ENCODE measurements around the gene CD2AP.
"Not testable (repeated sequence)": the region's sequence is repeated elsewhere in the genome, so short reads cannot be mapped to it uniquely, and the experiment has no call there.

Gene CD2AP

GRCh38 chr6:47495954-47496545 is 18.5 kb downstream of the CD2AP start:
- no peak for DNase-seq (ENCODE audit: low read depth in 2 of 2)

- no peak for DNase-seq (ENCODE audit: low read depth in 2 of 2)
Measured at GRCh38 chr6:47496935-47497579, 19.5 kb downstream of the CD2AP start.

GRCh38 chr6:47502920-47503319 is 25.3 kb downstream of the CD2AP start:
- no peak for DNase-seq (ENCODE audit: low read depth in 2 of 2)

GRCh38 chr6:47509937-47510336 is 32.3 kb downstream of the CD2AP start:
- DNase-seq (ENCODE audit: low read depth in 2 of 2): no peak

- DNase-seq (ENCODE audit: low read depth in 2 of 2): no peak
Measured at GRCh38 chr6:47512872-47513271, 35.3 kb downstream of the CD2AP start.

- no peak for DNase-seq (ENCODE audit: low read depth in 2 of 2)
Measured at GRCh38 chr6:47519279-47519678, 41.7 kb downstream of the CD2AP start.

GRCh38 chr6:47520282-47520681 is 42.7 kb downstream of the CD2AP start:
- DNase-seq (ENCODE audit: low read depth in 2 of 2): no peak

- DNase-seq (ENCODE audit: low read depth in 2 of 2): no peak
Measured at GRCh38 chr6:47521961-47522360, 44.4 kb downstream of the CD2AP start.

GRCh38 chr6:47524136-47524845 is 46.7 kb downstream of the CD2AP start:
- no peak for DNase-seq (ENCODE audit: low read depth in 2 of 2)

- no peak for DNase-seq (ENCODE audit: low read depth in 2 of 2)
Measured at GRCh38 chr6:47525330-47526057, 47.9 kb downstream of the CD2AP start.

- no peak for DNase-seq (ENCODE audit: low read depth in 2 of 2)
Measured at GRCh38 chr6:47527274-47527673, 49.7 kb downstream of the CD2AP start.

- DNase-seq (ENCODE audit: low read depth in 2 of 2): no peak
Measured at GRCh38 chr6:47529734-47530133, 52.1 kb downstream of the CD2AP start.

- no peak for DNase-seq (ENCODE audit: low read depth in 2 of 2)
Measured at GRCh38 chr6:47532981-47533585, 55.5 kb downstream of the CD2AP start.

- no peak for DNase-seq (ENCODE audit: low read depth in 2 of 2)
Measured at GRCh38 chr6:47534063-47534462, 56.5 kb downstream of the CD2AP start.

GRCh38 chr6:47535316-47536225 is 58.0 kb downstream of the CD2AP start:
- DNase-seq (ENCODE audit: low read depth in 2 of 2): no peak

GRCh38 chr6:47536816-47537401 is 59.3 kb downstream of the CD2AP start:
- DNase-seq (ENCODE audit: low read depth in 2 of 2): no peak

- no peak for DNase-seq (ENCODE audit: low read depth in 2 of 2)
Measured at GRCh38 chr6:47545223-47545622, 67.6 kb downstream of the CD2AP start.

GRCh38 chr6:47551670-47552069 is 74.1 kb downstream of the CD2AP start:
- no peak for DNase-seq (ENCODE audit: low read depth in 2 of 2)

- no peak for DNase-seq (ENCODE audit: low read depth in 2 of 2)
Measured at GRCh38 chr6:47552319-47552718, 74.7 kb downstream of the CD2AP start.

- DNase-seq (ENCODE audit: low read depth in 2 of 2): not testable (repeated sequence)
Measured at GRCh38 chr6:47553243-47553642, 75.7 kb downstream of the CD2AP start.

GRCh38 chr6:47556459-47556858 is 78.9 kb downstream of the CD2AP start:
- not testable (repeated sequence) for DNase-seq (ENCODE audit: low read depth in 2 of 2)

Data from activated CD4-positive, alpha-beta T cell treated with anti-CD3 and anti-CD28 coated beads for 24 hours (primary cell).